K562 (cell line): ENCODE measurements around the gene GIPR. TPM values are rescaled to one million over a fixed set of nuclear protein-coding genes. Genes with fewer than 3 reads are reported as not detected.

Experiments used
- EP400 ChIP-seq: fragments of 450-650 bp; IDR thresholded peaks from 2 replicates; pipeline ENCODE4 v1.6.1; 2017; ENCODE audit warnings: antibody characterized with exemption, mild to moderate bottlenecking, moderate library complexity
- ETV1 ChIP-seq: fragments of 450-650 bp; conservative IDR thresholded peaks from 2 replicates; pipeline ENCODE4 v1.6.1; 2016; ENCODE audit warnings: missing genetic modification characterization, control low read depth, low read depth, missing compliant biosample characterization
- FOXA3 ChIP-seq, 2 experiments: fragments of 450-650 bp in 1 of 2; sonication (generic) in 1 of 2; formaldehyde crosslinking; IDR thresholded peaks in 1 of 2; conservative IDR thresholded peaks in 1 of 2; 2 replicates each; pipeline versions ENCODE4 v1.4.0 to v1.8.0; 2020 to 2022; ENCODE audit warnings: mild to moderate bottlenecking in 2 of 2, missing genetic modification reagents in 1 of 2
- FOXK2 ChIP-seq, 2 experiments: fragments of 450-650 bp; IDR thresholded peaks in 1 of 2; conservative IDR thresholded peaks in 1 of 2; 2 replicates each; pipeline ENCODE4 v1.6.1; 2016; ENCODE audit warnings: low read depth in 2 of 2, mild to moderate bottlenecking in 1 of 2
- NRF1 ChIP-seq, 2 experiments: fragments of 450-650 bp; IDR thresholded peaks in 1 of 2; conservative IDR thresholded peaks in 1 of 2; 2 replicates each; pipeline ENCODE4 v1.6.1; 2014; ENCODE audit warnings: mild to moderate bottlenecking in 2 of 2
- POLR2AphosphoS5 ChIP-seq: IDR thresholded peaks from 2 replicates; pipeline ENCODE4 v1.6.1; 2011; ENCODE audit warnings: mild to moderate bottlenecking, low read depth, low read length, moderate library complexity; ENCODE audit not compliant: control insufficient read depth, insufficient read depth
- RNF2 ChIP-seq: sonication (generic); IDR thresholded peaks from 2 replicates; pipeline ENCODE4 v1.6.1; 2016
- TARDBP ChIP-seq: fragments of 450-650 bp; IDR thresholded peaks from 2 replicates; pipeline ENCODE4 v1.6.1; 2016
- TEAD1 ChIP-seq, 2 experiments: fragments of 450-650 bp in 1 of 2; sonication (generic) in 1 of 2; formaldehyde crosslinking; IDR thresholded peaks; 2 replicates each; pipeline versions ENCODE4 v1.4.0 to v1.8.0; 2020 to 2022; ENCODE audit warnings: mild to moderate bottlenecking in 2 of 2, missing genetic modification reagents in 1 of 2
- TOE1 ChIP-seq, 2 experiments: fragments of 450-650 bp in 1 of 2; sonication (generic) in 1 of 2; formaldehyde crosslinking in 1 of 2; IDR thresholded peaks; 2 replicates each; pipeline versions ENCODE4 v1.7.1 to v1.8.0; 2016 to 2022; ENCODE audit warnings: borderline replicate concordance in 2 of 2, mild to moderate bottlenecking in 2 of 2, antibody characterized with exemption in 1 of 2, inconsistent platforms in 1 of 2, low read depth in 1 of 2, missing genetic modification reagents in 1 of 2, moderate library complexity in 1 of 2
- TSC22D4 ChIP-seq: fragments of 450-650 bp; IDR thresholded peaks from 2 replicates; pipeline ENCODE4 v1.6.1; 2016; ENCODE audit warnings: missing genetic modification characterization, missing biosample characterization, control low read depth
- XRCC5 ChIP-seq: fragments of 200-400 bp; formaldehyde crosslinking; IDR thresholded peaks from 2 replicates; pipeline ENCODE4 v1.6.1; 2017; ENCODE audit warnings: low read depth, mild to moderate bottlenecking, low read length
- ZBTB1 ChIP-seq: sonication (generic); formaldehyde crosslinking; IDR thresholded peaks from 2 replicates; pipeline ENCODE4 v1.8.1; 2023; ENCODE audit warnings: missing genetic modification reagents, low read depth, mild to moderate bottlenecking, borderline replicate concordance
- ZBTB7A ChIP-seq: IDR thresholded peaks from 2 replicates; pipeline ENCODE4 v1.6.1; 2011; ENCODE audit warnings: low read depth, mild to moderate bottlenecking, low read length, moderate library complexity, borderline replicate concordance; ENCODE audit not compliant: control insufficient read depth
- ZNF263 ChIP-seq: sonication (generic); formaldehyde crosslinking; IDR thresholded peaks from 2 replicates; pipeline ENCODE4 v1.8.0; 2022; ENCODE audit warnings: mild to moderate bottlenecking, missing genetic modification reagents, borderline replicate concordance
- polyA plus RNA-seq, 8 experiments: library from polyadenylated mRNA; depleted of rRNA in 4 of 8; stranded (reverse) in 5 of 8; unstranded in 3 of 8; fragments of >200 nt; fragmentation: Nextera tagmentation in 2 of 8; fragmentation: Illumina TruSeq in 1 of 8; extraction: Ambion mirVana in 2 of 8; extraction: Trizol in 1 of 8; gene quantifications; 2 replicates each; pipeline versions ENCODE4 v1.2.1 to v1.2.3, GENCODE V29; 2011 to 2014; ENCODE audit warnings: inconsistent platforms in 1 of 8, missing spikeins in 1 of 8
- total RNA-seq, 7 experiments: library from RNA; depleted of rRNA in 6 of 7; stranded (reverse); fragments of >200 nt in 6 of 7; fragmentation: Illumina TruSeq in 2 of 7; extraction: Trizol in 2 of 7; gene quantifications; 2 replicates each; pipeline versions ENCODE4 v1.2.1 to v1.2.3, GENCODE V29; 2011 to 2021; ENCODE audit warnings: low replicate concordance in 1 of 7
- TF ChIP-seq, protein P1 (sequence below), 2 experiments: IDR thresholded peaks; 2 replicates each; pipeline ENCODE4 v1.6.1; 2011; ENCODE audit warnings: borderline replicate concordance in 1 of 2, control low read depth in 1 of 2, low read depth in 1 of 2, low read length in 1 of 2, mild to moderate bottlenecking in 1 of 2, mixed read lengths in 1 of 2, moderate library complexity in 1 of 2; ENCODE audit not compliant: insufficient read depth in 1 of 2, insufficient read length in 1 of 2, poor library complexity in 1 of 2, severe bottlenecking in 1 of 2; ENCODE audit errors: extremely low read depth in 1 of 2
- TF ChIP-seq, protein P2 (sequence below): sonication (generic); formaldehyde crosslinking; IDR thresholded peaks from 2 replicates; pipeline ENCODE4 v1.8.0; 2023; ENCODE audit warnings: mild to moderate bottlenecking, missing genetic modification reagents
- TF ChIP-seq, protein P3 (sequence below): sonication (generic); formaldehyde crosslinking; IDR thresholded peaks from 2 replicates; pipeline ENCODE4 v1.8.1; 2023; ENCODE audit warnings: mild to moderate bottlenecking, missing genetic modification reagents, moderate library complexity

GIPR gene
- total and polyA plus RNA-seq, 9 of the 15 experiments (the other 6 are each of a cell fraction or from before 2014, with no cell fraction given) = 2.2 to 26.8 (median 12.7) TPM

DNA sequence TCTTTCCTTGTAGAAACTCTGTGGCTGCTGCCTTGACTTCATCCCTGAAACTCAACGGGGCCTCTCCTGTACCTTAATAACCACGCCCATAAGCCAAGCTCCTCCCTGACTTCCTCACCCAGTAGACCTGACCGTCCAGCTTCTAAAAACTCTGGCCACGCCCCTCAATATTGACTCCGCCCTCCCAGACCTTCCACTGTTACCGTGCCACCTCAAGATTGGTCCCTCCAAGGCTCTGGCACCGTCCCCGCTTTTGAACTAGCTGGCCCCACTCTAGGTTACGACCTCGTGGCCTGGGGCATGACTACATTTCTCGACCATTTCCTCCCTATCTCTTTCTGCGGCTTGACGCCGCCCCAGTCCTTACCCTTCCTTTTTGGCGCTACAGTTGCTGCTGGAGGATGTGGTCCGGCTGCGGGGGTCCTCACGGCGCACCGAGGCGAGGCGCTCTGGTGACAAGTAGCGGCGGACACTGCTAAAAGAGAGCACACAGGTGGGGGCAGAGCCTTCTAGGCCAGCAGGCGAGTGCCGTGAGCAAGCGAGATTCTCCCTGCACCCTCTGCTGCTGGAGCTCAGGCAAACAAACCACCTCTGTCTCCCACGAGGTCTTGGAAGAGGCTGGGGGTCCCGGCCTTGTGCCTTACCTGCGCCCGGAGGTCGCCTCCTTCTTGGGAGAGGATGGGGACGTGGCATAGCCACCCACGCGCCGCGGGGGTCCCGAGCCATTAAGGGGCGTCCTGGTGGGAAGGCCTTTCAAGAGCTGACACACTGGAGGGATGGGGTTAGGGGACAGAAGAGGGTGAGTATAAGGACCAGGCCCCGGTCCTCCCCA lies 26.5 kb upstream of the GIPR start (continued):
- TF ChIP-seq FOXA3 (CRISPR knock-in tag; conservative IDR thresholded peaks at IDR 0.05 in 1 of 2, IDR thresholded peaks at IDR 0.05 in 1 of 2) = 0 out of 4 replicates have a peak, but pooled peaks of 1 of the 2 experiments have one; percentile 21
- TF ChIP-seq TARDBP = 0 out of 2 replicates have a peak, but pooled peaks have one; percentile 32
- TF ChIP-seq, protein P1, sequence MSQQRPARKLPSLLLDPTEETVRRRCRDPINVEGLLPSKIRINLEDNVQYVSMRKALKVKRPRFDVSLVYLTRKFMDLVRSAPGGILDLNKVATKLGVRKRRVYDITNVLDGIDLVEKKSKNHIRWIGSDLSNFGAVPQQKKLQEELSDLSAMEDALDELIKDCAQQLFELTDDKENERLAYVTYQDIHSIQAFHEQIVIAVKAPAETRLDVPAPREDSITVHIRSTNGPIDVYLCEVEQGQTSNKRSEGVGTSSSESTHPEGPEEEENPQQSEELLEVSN (IDR thresholded peaks at IDR 0.05; ENCODE audit: borderline replicate concordance in 1 of 2, extremely low read depth in 1 of 2, insufficient read depth in 1 of 2, insufficient read length in 1 of 2, low read depth in 1 of 2, low read length in 1 of 2, poor library complexity in 1 of 2, severe bottlenecking in 1 of 2) = peak in 1 of 2 experiments; percentile 80
- TF ChIP-seq, protein P2, sequence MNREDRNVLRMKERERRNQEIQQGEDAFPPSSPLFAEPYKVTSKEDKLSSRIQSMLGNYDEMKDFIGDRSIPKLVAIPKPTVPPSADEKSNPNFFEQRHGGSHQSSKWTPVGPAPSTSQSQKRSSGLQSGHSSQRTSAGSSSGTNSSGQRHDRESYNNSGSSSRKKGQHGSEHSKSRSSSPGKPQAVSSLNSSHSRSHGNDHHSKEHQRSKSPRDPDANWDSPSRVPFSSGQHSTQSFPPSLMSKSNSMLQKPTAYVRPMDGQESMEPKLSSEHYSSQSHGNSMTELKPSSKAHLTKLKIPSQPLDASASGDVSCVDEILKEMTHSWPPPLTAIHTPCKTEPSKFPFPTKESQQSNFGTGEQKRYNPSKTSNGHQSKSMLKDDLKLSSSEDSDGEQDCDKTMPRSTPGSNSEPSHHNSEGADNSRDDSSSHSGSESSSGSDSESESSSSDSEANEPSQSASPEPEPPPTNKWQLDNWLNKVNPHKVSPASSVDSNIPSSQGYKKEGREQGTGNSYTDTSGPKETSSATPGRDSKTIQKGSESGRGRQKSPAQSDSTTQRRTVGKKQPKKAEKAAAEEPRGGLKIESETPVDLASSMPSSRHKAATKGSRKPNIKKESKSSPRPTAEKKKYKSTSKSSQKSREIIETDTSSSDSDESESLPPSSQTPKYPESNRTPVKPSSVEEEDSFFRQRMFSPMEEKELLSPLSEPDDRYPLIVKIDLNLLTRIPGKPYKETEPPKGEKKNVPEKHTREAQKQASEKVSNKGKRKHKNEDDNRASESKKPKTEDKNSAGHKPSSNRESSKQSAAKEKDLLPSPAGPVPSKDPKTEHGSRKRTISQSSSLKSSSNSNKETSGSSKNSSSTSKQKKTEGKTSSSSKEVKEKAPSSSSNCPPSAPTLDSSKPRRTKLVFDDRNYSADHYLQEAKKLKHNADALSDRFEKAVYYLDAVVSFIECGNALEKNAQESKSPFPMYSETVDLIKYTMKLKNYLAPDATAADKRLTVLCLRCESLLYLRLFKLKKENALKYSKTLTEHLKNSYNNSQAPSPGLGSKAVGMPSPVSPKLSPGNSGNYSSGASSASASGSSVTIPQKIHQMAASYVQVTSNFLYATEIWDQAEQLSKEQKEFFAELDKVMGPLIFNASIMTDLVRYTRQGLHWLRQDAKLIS (CRISPR knock-in tag) = 0 out of 2 replicates have a peak, but pooled peaks have one; percentile 41
- TF ChIP-seq, protein P3, sequence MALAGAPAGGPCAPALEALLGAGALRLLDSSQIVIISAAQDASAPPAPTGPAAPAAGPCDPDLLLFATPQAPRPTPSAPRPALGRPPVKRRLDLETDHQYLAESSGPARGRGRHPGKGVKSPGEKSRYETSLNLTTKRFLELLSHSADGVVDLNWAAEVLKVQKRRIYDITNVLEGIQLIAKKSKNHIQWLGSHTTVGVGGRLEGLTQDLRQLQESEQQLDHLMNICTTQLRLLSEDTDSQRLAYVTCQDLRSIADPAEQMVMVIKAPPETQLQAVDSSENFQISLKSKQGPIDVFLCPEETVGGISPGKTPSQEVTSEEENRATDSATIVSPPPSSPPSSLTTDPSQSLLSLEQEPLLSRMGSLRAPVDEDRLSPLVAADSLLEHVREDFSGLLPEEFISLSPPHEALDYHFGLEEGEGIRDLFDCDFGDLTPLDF = 0 out of 2 replicates have a peak, but pooled peaks have one; percentile 9
- 0 out of 2 replicates have a peak, but pooled peaks have one; percentile 41 for TF ChIP-seq ZBTB1
- TF ChIP-seq ZNF263 (CRISPR knock-in tag) = peak; percentile 37
- peak in 1 of 2 experiments; percentile 13; a peak in 2 of 4 replicates for TF ChIP-seq TEAD1 (CRISPR knock-in tag; IDR thresholded peaks at IDR 0.05)
- peak; percentile 49; the same call in 1 of the 2 replicates for TF ChIP-seq EP400
- peak; percentile 28; the same call in 1 of the 2 replicates for TF ChIP-seq ETV1
- no peak for TF ChIP-seq TSC22D4 (tag)
- TF ChIP-seq NRF1 (conservative IDR thresholded peaks at IDR 0.05 in 1 of 2, IDR thresholded peaks at IDR 0.05 in 1 of 2) = peak in 1 of 2 experiments; percentile 16; a peak in 2 of 4 replicates
- TF ChIP-seq ZBTB7A = peak; percentile 60; the same call in 1 of the 2 replicates
- TF ChIP-seq POLR2AphosphoS5 = peak; percentile 50; the same call in 1 of the 2 replicates
- TF ChIP-seq TOE1 (IDR thresholded peaks at IDR 0.05; ENCODE audit: borderline replicate concordance) = 0 out of 2 replicates have a peak, but pooled peaks have one; percentile 35
- TF ChIP-seq TOE1 (CRISPR knock-in tag; IDR thresholded peaks at IDR 0.05; ENCODE audit: borderline replicate concordance, low read depth) = no peak
- 0 out of 2 replicates have a peak, but pooled peaks have one; percentile 37 for TF ChIP-seq RNF2
- TF ChIP-seq FOXK2 (conservative IDR thresholded peaks at IDR 0.05 in 1 of 2, IDR thresholded peaks at IDR 0.05 in 1 of 2; ENCODE audit: low read depth in 2 of 2) = peak; percentile 41 to 61; a peak in 3 of 4 replicates
- 0 out of 2 replicates have a peak, but pooled peaks have one; percentile 19 for TF ChIP-seq XRCC5
